T-helper 2 cell (primary cell): ENCODE measurements around the gene ADAM15.

ENCODE experiments used
- DNase-seq, 5 experiments: peaks; one replicate each; pipeline versions ENCODE4 v3.0.0 to v3.0.0-alpha.2; 2012 to 2022

The ADAM15 gene

DNA sequence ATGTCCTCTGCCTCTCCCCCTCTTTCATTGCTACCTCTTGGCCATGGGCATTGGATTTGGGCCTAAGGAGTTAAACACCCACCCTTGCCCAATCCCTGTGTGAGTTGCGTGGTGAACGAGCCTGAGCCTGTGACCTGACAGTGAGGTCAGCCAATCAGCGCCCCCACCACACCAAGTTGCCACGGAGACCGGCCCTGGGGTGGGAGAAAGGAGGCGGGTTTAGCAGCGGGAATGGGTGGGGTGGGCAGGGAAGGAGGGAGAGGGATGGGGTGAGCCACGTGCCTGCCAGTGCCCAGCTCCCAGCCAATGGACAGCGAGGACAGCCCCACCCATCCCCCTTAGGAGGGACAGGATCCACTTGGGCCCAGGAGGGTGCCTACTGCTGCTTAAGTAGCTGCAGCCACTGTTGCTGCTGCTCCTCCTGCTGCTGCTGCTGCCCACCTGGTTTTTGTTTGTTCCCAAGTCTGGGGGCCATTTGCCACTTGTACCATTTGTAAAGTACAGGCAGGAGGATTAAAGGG, 39.0 kb upstream of the ADAM15 start:
- peak in 1 of 5 experiments; percentile 74 for DNase-seq

DNA sequence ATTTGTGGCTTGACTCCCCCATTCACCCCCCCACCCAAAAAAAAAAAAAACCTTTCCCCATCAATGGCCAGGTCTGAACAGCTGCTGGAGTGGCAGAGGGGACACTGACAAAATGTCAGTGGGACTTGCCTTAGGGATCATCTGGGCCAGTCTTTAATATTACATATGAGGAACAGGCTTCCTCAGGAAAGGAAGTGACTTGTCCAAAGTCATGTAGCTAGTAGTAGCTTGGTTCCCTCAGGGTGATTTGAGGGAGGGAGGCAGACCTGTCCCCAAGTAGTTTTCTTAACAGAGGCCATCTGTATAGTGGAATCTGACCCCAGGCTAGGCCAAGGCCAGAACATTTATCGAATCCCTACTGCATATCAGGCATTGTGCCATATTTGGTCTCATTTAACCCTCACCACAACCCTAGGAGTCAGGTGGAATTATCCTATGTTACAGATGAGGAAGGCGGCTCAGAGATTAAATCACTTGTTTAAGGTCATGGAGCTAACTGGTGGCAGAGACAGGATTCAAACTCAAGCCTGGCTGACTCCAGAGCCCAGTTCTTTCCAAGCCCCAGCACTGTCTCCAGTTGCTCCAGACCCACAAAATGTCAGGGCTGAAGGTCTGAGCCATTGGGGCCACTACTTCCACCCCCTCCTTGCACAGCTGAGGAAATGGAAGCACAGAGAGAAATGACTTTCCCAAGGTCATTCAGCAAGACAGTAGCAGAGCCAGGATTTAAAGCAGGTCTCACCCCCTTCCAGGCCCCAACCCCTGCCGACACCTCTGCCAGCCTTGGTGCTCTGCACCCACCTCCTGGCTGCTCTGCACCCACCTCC, 38.1 kb upstream of the ADAM15 start:
- DNase-seq = no peak

DNA sequence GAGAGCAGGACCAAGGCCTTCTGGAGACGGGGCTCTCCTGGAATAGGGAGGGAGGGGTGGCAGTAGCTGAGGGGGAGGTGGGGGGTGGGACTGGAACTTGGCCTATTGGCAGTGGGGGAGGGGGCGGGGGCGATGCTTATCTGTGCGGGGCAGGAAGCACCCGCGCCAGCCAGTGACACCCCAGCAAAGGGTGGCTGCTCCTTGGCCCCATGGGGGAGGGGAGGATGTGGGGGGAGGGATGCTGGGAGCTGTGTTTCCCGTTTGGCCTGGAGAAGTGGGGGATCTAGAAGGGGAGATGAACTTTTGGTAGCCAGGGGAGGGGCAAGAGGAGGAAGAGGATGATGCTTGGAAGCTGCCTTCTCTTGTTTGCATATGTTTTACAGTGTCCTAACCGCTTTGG, 37.5 kb upstream of the ADAM15 start:
- peak in 2 of 5 experiments; percentile 39 to 81 for DNase-seq

DNA sequence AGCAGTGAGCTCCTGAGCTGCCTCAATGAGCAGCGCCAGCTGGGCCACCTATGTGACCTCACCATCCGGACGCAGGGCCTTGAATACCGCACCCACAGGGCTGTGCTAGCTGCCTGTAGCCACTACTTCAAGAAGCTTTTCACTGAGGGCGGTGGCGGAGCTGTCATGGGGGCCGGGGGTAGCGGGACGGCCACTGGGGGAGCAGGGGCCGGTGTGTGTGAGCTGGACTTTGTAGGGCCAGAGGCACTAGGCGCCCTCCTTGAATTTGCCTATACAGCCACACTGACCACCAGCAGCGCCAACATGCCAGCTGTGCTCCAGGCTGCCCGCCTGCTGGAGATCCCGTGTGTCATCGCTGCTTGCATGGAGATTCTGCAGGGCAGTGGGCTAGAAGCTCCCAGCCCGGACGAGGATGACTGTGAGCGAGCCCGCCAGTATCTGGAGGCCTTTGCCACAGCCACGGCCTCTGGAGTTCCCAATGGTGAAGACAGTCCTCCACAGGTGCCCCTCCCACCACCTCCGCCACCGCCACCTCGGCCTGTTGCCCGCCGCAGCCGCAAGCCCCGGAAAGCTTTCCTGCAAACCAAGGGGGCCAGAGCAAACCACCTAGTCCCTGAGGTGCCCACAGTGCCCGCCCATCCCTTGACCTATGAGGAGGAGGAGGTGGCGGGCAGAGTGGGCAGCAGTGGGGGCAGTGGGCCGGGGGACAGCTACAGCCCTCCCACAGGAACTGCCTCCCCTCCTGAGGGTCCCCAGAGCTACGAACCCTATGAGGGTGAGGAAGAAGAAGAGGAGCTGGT, 36.2 kb upstream of the ADAM15 start:
- no peak for DNase-seq

DNA sequence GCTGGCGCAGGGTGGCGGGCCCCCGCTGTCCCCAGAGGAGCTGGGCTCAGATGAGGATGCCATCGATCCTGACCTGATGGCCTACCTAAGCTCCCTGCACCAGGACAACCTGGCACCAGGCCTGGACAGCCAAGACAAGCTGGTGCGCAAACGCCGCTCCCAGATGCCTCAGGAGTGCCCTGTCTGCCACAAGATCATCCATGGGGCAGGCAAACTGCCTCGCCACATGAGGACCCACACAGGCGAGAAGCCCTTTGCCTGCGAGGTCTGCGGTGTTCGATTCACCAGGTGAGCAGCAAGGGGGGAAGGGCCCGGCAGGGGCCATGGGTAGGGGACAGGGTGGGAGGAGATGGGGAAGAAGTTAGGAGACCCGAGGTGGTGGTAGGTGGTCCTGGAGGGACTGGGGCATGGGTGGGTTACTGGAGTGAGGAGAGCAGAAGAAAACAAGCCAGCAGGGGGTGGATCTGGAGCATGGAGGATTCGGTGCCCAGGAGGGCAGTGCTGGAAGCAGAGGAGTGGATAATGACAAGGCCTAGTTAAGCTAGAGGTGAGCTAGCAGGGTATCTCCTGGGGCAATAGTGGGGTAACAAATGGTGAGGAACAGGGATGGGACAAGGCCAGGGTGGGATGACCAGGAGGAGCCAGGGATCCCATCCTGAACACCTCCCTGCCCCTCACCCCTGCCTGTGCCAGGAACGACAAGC, 35.4 kb upstream of the ADAM15 start:
- DNase-seq = no peak

DNA sequence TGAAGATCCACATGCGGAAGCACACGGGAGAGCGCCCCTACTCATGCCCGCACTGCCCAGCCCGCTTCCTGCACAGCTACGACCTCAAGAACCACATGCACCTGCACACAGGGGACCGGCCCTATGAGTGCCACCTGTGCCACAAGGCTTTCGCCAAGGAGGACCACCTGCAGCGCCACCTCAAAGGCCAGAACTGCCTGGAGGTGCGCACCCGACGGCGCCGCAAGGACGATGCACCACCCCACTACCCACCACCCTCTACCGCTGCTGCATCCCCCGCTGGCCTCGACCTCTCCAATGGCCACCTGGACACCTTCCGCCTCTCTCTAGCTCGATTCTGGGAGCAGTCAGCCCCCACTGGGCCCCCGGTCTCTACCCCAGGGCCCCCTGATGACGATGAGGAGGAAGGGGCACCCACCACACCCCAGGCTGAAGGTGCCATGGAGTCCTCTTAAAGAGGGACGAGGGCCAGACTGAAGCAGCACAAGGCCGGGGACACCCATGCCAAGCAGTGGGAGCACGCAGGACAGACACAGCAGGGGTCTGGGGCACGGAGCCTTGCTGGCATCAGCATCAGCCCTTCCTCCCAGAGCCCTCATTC, 34.8 kb upstream of the ADAM15 start:
- peak in 1 of 5 experiments; percentile 64 for DNase-seq

DNA sequence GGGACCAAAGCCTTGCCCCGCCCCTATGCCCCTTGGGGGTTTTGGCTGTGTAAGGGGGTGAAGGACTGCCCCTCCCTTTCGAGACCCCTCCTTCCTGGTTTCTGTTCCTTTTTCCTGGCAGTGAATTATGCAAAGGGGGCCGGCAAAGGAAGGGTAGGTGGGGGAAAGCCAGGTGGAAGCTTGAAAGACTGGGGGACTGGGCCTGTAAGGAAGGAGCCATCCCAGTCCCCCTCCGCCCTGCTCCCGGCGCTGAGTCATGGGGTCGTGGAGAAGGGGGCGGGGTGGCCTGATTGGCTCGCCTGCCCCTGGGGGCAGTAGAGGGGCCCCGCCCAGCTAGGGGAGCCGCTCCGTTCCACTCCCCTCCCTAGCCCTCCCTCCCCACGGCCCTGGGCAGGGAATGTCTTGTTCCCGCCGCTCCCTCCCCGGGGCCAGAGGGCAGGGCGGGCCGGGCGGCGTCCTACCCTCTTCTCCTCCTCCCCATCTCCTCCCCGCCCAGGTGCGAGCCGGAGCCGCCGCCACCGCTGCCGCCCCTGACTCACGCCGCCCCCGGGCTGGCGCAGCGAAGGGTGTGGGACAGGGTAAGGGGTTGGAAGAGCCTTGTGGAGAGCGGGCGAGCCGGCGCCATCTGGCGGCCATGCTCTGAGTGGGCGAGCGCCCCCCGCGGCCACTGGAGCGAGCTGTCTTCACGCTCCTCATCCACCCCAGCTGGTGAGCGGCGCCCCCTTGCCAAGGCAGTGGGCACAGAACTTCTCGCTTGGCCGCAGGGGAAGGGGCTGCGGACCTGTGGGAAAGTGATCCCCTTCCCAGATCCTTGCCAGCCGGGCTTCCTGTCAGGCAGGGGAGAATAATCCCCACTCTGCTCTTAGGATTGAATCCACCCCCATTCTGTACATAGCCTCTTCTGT, 33.8 kb upstream of the ADAM15 start:
- peak; percentile 80 to 88 (median 83) for DNase-seq

DNA sequence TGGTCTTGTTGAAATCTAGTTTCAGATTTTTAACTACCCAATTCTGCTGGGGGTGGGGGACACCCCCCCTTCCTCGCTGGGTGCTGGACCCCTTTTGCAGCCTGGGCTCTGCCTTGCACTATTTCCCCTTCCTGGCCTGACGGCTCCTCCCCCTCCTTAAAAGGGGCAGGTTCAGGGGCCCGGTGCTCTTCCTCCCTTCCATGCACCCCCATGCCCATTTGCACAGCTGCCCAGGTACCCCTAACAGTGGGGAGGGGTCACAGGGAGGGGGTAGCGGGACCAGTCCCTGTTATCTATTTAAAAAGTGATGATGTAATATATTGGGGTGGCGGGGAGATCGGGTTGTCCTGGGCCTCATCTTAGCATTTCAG, 33.2 kb upstream of the ADAM15 start:
- no peak for DNase-seq

DNA sequence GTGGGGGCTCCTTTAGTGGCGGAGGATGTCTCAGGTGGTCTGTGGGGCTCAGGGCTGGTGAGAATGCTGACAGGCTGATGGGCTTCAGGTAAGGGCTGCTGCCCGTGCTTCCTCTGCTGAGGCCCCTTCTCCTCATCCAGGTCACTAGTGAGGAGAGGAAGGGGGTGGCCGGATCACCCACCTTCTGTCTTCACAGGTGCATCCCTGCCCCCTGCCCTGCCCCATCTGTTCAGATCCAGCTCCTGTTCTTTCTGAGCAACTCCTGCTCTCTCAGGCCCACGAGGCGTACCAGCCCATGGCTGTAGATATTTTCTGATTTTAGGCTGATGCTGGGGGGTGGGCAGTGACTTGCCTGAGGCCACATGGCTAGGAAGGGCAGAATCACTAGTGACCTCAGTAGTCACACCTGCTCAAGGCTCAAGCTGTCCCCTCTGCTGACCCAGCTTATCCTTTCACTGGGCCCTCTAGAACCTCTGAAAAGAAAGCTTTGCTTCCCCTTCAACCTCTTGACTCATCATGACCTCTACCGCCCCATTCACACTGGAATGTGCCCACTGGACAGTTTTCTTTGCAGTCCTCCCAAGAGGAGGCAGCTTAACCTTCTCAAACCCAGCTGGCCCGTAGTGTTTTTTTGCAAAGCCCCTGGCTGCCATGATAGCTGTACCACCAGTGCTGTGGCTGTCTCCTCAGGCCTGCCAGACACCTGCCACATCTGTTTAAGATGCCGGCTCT, 32.3 kb upstream of the ADAM15 start:
- DNase-seq = no peak

DNA sequence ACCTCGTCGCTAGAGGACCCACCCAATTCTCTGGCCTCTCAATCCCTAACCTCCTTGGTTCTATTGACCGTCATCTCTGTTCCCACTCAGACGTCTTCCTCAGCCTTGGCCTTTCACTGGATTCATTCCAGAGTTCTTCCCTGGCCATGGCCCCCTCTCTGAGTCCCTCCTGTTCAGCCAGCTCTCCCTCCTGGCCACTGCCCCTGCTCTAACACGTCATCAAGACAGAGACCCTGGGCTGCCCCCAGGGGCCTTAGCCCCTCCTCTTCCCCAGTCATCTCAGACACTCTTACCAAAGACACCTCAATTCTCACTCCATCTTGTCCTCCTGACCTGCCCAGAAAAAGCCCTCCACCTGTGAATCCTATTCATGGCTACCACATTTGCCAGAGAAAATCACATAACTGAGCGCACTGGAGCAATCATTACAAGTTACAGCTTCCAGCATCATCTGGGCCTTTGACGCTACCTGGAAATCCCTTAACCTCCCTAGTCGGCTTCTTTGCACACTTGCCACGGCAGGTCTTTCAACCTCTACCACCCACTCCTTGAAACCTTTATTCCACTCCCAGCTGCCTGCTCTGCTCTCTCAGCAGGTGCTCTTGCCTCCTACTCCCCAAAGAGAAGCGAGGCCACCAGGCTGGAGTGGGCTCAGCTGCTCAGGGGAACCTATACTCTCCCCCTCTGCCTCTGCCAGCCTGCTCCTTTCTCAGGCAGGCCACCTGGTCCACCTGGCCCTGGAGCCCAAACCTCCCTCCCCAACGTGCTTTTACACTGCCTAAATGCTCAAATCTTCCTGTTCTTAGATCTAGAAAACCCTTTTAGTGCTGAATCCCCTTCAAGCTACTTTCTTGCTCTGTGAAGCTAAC, 31.5 kb upstream of the ADAM15 start:
- DNase-seq = no peak

DNA sequence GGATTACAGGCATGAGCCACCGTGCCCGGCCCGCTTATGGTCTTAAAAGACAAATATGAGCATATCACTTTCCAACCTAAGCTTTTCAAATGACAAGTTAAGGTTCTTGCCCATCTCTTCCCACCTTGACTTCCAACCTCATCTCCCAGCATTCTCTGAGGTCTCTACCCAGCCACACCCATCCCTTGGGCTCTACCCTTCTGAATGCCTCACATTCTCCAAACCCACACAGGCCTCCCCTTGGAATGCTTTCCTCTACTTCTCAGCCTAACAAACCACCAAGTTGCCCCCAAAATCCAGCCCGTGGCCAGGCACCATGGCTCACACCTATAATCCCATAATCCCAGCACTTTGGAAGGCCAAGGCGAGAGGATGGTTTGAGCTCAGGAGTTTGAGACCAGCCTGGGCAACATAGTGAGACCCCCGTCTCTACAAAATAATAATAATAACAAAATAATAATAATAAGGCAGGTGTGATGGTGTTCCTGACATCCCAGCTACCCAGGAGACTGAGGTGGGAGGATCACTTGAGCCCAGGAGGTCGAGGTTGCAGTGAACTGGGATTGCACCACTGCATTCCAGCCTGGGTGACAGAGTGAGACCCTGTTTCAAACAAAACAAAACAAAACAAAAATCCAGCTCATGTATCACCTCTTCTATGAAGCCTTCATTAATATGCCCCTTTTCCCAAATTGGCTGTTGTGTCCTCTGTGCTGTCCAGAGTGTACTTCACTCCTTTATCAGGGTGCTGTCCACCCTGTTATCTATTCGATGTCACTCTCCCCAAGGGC, 28.8 kb upstream of the ADAM15 start:
- DNase-seq = no peak

DNA sequence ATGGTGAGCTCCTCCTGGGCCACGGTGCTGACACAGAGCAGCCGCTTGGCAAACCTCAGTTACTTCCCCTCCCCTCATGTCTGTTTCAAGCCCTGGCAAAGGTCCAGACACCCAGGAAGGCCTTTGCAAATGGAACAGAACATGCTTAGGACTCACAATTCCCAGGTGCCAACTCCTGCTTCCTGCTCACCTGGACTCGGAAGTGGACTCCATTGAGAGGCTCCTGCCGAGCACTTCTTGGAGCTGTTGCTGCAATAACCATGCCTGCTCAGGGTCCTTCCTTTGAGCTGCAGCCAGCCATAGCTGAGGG, 28.2 kb upstream of the ADAM15 start:
- DNase-seq = no peak

DNA sequence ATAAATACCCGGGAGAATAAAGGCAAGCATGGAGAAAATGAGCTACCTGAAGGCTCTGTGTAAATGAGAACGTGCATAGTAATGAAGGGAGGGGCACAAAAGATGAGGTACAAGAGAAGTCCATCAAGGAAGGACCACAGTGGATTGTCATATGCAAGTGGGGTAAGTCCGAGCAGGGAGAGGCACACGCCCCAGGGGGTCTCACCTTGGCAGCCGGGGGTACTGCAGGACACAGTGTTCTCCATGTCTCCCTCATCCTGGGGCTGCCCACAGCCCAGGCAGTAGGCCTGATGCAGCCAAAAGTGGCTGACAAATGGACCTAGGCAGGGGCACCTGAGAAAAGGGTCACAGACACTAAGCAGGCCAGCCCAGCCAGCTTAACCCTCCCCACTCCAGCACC, 27.5 kb upstream of the ADAM15 start:
- DNase-seq = no peak

DNA sequence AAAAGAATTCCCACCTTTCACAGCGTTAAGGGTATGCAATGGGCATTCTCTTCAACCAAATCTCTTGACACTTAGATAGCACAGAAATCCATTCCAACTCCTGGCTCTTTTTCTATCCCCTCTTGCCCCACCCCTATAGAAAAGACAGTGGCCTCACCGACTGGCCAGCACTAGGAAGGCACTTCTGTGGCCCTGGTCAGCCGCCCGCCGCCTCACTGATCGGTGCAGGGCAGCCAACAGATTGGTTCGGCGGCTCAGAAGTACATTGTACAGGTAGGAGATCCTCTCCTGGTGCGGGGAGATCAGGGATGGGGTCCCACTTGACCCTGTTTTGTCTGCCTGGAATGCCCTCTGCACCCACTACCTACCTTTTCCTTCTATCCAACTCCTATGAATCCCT, 26.8 kb upstream of the ADAM15 start:
- DNase-seq = no peak

DNA sequence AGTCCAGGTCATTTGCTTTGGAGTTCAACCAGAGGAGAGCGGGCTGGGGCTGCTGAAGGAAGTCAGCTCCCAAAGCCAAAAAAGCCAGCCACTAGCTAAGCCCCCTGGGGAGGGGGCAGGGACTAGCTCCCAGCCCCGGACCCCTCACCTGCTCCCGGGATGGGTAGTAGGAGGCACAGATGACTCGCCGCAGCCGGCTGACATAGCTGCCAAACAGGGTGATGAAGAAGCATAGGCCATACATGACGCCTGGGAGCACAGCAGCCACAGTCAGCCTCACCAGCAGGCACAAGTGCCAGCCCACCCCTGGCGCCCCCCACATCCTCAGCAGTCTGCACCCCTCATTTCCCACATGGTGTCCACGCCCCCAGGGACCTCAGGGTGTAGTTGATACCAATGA, 25.0 kb upstream of the ADAM15 start:
- DNase-seq = no peak

DNA sequence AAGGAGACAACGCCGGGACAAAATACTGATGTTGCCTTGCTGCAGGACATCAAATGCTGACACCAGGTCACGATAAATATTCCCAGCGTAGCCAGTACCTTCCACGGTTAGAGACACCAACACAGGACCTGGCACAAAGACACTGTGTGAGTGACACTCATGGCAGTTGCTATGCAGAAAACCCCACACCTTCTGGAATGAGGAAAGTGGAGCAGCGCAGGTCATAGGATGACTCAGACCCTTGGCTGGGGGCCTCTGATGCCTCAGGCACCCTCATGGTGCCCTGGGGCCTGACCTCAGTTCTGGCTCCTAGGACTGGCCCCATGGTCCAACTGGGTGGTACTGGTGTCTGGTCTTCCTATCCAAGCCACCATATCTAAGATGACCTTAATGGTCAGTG, 24.5 kb upstream of the ADAM15 start:
- DNase-seq = no peak

DNA sequence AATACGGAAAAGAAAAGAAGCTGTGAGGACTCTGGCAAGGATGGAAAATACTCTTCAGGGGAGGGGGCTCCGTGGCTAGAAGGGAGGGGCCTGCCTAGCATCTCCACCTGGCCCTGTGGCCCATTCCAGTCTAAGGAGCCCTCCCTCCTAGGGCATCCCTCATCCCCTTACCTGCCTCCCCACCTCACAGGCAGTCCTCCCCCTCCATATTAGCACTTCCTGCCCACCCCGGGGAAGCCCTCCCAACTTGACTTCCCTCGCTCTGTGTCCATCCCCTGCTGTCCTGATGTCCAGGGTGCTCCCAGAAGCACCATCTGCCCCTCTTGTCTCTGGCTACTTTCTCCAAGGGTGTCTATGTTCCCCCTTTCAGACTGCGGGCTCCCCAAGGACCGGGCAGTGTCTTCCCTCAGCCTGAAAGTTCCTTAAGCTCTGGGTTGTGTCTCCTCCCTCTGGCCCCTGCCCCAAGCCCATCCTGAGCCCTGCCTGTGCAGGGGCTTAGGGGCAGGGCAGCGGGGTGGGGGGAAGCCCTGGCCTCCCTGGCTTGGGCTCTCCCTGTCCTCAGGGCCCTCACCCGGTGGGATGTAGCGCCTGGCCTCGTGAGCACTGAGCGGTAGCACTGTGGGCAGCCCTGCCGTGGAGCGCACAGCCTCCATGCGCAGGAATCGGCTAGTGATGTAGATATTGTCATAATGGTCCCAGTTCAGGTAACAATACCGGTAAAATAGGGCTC, 21.4 kb upstream of the ADAM15 start:
- no peak for DNase-seq

DNA sequence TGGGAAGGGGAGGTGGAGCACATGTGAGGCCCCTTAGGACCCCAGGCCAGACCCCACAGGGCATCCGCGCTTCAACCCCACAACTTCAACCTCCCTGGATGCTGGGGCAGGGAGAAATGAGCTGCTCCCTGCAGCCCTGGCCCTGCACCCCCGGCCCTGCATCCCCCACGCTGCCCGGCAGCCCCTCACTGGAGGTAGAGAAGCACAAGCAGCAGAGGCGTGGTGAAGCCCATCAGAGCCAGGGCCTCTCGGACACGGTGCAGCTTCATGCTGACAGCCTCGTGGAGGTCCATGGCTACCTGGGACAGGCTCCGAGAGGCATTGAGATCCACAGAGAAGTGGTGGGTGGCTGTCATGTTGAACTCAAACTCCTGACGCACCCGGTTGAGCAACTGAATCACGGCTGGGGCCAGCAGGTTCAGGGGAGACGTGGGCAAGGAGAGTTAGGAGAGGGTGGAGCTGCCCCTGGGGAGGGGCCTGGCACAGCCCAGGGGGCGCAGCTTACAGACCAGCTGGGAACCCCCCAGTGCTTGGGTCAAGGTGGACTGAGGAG, 20.8 kb upstream of the ADAM15 start:
- DNase-seq = no peak
